ENCODE data around the gene EYA2.

Gene EYA2

DNA sequence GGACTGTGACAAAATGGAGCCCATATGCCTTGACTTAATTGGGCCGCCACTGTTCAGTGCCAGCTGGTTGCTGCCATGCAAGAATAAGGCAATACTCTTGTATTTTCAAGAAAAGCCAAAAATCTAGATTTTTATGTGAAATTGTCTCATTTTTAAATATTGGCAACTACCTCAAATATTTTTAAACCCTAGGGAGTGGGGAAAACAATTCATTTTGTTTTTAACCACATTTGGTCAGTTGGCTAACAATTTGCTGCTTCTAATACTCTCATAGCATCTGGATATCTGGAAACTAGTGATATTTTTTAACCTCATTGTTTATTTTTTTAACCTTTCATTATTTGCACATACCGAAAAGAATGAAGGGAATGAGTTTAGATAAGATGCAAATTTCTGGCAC, 91.0 kb downstream of the EYA2 start:
- DNase-seq: no peak

DNA sequence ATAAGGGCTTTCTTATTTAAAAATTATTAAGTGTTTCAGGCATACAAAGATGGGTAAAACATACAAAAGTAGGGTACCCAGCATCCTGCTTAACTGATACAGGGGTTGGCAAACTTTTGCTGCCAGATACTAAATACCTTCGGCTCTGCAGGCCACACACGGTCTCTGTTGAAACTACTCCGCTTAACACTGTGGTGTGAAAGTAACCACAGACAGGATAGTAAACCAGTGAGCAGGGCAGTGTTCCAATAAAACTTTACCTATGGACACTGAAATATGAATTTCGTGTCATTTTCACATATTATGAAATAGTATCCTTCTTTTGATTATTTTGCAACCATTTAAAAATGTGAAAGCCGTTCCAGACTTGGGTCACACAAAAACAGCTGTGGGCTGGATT, 92.4 kb downstream of the EYA2 start:
- DNase-seq: no peak

DNA sequence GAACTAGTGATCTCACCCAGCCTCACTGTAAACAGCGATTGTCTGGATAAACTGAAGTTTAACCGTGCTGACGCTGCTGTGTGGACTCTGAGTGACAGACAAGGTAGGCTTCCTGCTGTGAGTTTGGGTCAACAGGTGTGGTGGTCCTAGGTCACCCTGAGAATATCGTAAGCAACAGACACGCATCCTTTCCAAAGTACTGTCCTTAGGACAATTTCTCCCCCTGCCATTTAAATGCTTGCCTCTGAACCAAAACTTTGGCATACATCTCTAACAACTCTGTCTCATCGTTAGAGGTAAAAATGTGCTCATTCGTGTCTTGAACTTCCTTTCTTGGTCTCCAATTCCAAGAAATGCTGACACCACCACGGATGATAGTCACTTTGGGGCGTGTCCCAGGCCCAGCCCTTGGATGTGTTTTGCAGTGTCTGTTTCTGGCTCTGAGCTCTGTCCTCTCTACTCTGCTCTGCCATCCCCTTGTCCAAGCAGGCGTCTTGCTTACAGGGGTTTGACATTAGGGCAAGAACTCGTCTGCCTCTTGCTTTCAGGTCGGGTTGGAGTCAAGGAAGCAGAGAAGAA, 95.5 kb downstream of the EYA2 start:
- no peak for DNase-seq

DNA sequence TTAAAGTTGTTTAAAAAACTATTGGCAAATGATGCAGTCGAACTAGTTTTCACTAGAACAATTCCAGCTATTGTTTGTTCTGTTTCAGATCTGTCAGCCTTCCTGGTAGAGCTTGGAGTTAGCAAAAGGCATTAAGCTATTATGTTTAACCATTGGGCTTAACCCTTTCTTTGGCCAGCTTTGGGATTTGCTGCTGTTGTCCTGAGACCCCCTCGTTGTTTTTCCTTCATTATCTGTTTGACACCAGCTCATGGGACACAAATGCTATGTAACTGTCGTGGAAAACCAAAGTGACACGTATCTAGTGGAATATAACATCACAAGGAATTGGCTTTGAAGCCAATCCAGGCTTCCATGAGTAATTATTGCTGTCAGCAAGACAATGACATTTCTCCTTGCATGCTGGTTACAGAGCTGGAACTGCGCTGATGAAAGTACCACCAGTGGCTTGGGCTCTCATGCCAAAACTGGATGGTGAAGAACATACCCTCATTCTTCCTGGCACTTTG, 96.0 kb downstream of the EYA2 start:
- no peak for DNase-seq

DNA sequence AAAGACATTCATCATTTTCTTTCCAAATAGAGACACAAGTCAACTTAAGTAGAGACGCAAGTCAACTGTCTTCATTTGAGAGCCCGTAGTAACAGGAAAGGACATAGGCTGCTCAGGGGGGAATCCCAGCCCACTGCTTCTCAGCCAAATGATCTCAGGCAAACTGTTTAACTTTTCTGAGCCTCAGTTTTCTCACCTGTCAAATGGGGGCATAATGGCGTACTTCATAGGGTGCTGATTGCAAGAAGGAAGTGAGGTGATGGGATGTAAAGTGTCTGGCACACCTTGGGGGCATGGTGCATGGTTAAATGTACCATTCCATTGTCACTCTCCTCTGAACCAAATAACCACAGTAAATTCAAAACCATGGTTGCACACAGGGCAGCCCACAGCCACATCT, 96.5 kb downstream of the EYA2 start:
- DNase-seq: no peak

DNA sequence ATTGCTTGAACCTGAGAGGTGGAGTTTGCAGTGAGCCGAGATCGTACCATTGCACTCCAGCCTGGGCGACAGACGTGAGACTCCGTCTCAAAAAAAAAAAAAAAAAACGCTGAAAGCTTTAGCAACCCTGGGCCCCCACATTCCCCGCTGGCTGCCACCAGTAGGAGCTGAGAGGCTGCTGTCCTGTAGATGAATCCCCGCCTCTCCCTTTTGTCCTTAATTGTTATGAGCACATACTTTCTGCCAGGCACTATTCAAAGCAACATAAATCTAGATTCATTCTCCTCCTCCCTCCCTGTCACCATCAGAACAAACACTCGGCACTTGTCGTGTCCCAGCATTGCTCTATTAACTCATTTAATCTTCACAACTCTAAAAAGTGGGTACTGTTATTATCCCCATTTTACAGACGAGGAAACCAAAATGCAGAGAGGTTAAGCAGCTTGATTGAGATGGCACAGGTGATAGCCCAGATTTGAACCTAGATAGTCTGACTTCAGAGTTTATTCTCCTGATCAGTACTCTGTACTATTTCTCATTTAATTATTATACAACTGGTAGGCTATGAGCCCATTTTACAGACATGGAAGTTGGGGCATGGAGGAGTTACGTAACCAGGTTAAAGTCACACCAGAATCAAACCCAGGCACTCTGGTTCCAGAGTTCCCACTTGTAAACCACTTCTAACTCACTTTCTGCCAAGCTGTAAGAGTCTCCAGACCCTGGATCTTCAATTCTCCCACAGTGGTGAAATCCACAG, 97.4 kb downstream of the EYA2 start:
- no peak for DNase-seq

DNA sequence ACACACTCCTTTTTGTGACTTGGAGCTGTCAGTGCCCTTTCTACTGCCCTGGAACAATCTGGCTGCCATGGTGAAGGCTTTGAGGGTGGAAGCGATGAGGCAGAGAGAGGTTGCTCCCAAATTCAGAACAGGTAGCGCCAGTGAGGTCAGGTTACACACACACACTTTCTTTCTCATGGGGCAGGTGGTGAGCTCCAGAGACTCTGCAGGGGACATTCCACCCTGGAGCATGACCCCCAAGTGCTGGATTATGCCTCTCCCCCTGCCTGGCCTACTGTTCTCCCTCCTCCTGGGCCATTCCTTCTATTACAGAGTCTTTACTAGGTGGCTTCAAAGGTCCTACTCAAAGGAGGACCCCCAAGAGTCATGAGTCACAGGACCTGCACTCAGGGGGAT, 98.0 kb downstream of the EYA2 start:
- DNase-seq: no peak

DNA sequence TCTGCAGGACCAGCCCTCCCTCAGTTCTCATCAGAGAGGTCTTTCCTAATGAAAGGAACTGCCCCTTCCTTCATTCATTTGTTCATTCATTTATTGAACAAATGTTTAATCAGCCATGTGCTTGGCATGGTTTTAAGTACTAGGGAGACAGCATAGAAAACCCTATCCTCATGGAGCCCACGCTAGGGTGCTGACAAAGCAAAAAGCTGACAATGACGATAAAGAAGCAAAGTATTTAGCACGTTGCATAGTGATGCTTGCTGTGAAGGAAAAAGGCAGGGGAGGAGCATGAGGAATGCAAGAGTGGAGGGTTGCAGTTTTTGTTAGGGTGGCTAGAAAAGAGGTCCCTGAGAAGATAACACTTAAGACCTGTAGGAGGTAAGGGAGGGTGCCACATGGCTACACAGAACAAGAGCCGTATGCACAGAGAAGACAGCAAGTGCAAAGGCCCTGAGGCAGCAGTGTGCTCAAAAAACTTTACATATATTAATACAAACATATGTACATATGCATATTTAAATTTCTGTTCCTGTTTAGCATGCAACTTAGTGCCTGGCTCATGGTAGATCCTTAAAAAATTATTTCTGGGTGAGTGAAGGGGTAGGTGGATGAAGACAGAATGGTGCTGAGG, 98.9 kb downstream of the EYA2 start:
- DNase-seq: no peak

DNA sequence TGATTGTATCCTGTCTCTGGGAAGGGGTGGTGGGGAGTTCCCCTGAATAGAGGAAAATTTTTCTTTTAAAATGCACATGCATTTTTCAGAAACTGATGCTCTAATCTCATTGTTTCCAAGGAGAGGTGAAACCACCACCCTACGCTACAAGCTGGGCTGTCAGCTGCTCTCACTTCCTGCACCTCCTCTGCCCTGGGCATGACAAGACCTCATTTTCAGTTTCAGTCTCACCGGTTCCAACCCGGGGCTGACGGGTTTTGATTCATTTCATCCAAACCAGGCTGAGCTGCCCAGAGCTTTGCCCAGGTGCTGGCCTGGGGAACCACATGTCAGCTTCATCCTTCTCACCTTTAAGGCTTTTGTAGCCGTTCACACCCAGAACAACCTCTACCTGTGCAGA, 99.7 kb downstream of the EYA2 start:
- peak; percentile 48 for DNase-seq

DNA sequence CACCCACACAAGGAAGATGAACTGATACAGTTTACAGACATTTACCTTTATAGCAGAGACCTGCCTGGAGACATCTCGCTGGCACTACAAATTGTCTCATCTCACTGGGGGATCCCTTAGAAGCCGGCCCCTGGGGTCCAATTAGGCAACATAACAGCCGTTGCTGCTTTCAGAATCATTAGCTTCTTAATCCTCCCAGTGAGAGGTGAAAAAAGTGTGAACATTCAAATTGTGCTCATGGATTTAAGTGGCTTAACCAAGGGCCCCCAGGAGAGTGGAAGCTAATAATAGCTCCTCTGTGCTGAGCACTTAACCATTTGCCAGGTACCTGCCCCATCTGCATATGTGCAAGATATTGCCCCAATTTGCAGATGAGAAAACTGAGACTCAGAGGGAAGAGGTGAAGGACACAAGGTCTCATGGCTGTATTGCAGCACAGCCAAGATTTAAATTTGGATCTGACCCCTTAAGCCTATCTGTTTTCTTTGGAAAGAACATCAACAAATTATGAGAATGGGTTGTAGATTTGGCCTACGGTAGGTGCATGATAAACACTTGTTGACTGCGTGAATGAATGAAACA, 101.0 kb downstream of the EYA2 start:
- DNase-seq: no peak

DNA sequence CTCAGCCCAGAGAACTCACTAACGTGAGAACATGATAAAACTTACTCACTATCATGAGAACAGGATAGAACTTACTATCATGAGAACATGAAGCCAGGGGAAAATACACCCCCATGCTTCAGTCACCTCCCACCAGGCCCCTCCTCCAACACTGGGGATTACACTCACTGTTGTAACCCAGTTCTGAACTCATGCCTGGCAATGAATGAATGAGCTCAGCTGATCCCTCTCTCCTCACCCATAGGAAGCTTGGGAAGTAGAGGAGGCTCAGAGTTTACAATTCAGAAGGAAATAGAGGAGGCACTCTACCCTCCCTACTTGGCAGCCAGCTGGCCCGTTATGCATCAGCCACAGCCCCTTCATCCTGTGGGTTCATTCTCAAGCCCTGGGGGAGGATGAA, 102.5 kb downstream of the EYA2 start:
- no peak for DNase-seq

DNA sequence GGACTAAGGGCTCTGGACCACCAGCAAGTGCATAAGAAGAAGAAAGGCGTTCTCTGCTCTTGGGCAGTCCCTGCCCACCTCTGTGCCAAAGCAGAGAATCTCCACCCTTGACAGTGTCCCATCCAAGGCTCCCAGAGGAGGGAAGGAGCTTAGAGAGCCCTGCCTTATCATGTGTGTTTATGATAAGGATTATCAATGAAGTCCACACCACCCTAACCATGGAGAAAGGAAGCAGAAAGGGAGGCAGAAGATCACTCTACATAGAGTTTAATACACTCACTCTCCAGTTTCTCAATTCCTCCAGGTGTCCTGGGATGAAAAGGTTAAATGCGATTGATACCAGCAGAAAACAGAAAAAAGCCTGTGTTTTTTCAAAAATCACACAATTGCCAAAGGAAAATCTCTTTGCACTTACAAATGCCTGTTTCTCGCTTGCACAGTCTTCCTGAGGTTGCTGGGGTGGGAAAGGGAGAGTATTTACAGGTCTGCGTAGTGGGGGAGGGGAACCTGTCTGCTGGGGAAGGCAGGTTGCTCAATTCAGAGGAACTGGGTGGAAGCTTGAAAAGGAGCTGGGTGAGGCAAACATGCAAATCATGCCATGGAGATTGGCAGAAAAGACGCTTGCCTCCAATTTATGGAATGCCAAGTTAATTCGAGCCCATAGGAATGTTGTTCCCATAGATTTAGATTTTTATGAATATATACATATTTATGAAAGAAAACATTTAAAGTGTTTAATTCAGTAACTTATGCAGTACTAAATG, 104.0 kb downstream of the EYA2 start:
- DNase-seq: peak; percentile 38

DNA sequence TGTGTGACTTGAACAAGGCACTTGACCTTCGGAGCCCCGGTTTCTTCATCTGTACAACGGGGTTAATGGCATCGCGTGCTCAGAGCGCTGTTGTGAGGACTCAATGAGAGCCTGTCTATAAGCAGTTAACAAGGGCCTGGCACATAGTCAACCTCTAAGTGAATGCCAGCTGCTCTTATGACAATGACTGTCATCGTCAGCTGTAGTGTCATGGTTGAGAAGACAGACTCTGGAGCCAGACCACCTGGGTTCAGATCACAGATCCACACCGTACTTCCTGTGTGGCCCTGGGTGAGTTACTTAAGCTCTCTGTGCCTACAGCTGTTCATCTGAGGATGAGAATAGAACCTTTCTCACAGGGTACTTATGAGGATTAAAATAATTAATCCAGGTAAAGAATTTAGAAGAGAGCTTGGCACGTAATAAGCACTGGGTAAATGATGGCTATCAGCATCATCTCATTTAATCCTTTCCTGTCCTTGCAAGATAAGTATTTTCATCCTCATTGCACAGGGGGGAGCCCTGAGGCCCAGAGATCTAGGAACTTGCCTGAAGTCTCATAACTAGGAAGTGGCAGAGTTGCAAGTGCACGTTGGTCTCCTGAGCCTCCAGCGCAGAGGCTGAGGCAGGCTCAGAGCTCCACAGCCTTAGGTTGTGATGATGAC, 105.3 kb downstream of the EYA2 start:
- peak; percentile 94 for DNase-seq

DNA sequence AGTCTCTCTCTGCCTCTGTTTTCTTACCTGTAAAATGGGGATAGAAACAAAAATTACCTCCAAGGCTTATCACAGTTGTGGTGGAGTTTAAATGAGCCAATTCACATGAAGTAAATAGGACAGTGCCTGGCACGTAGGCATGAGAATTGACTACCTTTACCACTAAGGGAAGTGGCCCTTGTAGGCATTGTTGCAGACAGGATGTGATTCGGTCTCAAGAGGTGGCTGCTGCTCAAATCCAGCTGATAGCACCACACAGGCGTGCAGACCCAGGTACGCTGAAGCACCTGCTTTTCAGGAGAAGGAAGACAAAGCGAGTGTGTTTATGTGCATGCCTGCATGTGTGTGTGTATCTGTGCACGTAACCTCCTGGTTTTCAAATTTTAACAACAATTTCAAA, 108.6 kb downstream of the EYA2 start:
- DNase-seq: peak; percentile 95

DNA sequence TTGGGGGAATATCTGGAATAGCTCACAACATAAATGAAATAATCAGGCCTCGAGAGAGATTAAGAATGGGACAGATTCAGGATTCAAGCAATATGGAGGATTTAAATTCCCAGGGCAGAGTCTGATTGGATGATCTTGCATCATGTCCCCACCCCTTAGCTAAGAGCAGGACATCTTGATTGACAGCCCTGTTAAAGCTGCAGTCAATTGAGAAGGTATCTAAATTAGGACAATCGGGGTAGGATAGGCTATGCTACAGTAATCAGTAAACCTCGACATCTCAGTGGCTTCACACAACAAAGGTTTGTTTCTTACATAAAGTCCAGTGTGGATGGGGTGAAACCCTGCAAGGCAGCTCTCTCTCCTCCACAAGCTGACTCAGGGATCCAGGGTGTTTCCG, 109.5 kb downstream of the EYA2 start:
- no peak for DNase-seq

DNA sequence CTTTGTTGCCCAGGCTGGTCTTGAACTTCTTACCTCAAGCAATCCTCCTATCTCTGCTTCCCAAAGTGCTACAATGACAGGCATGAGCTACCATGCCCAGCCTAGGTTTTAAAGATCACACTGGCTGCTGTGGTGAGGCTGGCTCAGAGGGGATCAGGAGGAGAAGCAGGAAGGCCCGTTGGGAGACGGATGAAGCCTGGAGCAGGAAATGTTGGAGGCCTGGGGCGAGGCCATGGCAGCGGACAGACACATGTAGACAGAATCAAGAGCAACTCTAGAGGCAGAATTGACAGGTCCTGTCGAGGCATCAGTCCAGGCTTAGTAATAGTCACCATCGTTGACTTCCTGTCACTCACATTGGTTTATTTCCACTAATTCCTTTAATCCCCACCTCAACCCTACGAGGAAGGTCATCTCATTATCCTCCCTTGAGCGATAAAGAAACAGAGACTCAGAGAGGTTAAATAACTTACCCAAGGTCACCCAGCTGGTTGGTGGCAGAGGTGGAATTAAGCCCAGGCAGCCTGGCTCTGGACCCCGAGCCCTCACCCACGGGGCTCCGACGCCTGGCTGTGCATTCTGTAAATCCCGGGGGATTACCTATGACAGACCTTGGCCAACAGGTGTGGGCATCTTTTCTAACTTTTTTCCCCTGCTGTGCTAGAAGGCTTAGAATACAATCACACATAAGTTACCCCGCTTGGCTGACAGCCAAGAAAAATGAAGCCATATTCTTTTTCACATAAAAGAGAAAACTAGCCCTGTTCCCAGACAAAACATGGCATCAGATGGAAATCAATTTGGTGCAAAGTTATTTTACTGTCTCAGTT, 113.4 kb downstream of the EYA2 start:
- DNase-seq: no peak

DNA sequence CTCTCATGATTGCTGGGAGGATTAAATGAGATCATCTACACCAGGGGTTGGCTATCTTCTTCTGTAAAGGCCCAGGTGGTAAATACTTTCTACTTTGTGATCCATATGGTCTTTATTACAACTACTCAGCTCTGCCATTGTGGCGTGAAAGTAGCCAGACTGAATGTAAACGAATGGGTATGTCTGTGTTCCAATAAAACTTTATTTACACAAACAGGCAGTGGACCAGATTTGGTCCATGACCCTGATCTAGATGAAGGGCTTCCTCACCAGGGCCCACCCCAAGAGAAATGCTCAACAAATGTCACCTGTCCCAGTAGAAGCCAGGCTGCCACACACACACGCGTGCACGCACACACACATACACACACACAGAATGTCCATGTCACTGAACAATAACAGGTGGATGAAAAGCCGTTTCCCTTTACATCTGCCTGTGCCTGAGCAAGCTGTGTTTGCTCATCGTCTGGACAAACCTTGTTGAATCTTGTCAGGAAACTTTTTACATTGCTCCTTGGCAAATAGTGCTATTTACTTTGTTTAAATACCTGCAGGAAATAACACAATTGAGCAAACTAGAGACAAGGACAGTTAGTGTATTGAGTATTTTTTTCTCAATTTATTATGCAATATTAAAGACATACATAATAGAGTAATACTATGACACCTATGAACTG, 114.3 kb downstream of the EYA2 start:
- peak; percentile 68 for DNase-seq

DNA sequence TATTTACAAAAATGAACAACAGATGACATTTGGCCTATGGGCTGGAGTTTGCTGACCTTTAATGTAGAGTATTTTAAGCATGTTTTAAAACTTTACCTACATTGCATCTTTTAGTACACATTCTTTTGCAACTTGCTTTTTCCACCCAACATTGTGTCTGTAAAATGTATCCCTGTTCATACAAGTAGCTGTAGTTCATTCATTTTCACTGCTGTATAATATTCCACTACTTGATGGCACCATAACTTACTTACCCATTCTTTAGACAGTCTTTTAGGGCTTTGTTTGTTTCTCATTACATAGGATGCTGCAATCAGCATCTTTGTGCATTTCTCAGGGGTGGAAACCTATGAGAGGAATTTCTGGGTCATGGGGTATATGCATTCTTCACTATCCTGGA, 115.1 kb downstream of the EYA2 start:
- DNase-seq: no peak

DNA sequence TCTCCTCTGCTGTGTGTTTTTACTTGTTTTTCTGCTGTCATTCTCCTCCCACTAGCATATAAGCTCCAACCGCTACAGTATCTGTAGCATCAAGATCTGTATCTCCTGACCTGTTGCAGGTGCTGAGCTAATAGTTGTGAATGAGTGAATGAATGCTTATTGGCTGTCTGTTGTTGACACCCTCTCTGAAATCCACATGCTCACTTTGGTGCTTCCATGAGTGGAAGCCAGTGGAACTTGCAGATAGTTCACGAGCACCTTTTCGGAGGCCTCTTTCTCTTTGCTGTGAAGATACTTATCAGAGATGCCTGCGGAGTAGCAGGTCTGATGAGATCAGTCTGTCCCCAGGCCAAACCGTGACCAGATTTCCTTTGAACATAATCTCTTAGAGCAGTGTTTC, 117.3 kb downstream of the EYA2 start:
- DNase-seq: no peak

DNA sequence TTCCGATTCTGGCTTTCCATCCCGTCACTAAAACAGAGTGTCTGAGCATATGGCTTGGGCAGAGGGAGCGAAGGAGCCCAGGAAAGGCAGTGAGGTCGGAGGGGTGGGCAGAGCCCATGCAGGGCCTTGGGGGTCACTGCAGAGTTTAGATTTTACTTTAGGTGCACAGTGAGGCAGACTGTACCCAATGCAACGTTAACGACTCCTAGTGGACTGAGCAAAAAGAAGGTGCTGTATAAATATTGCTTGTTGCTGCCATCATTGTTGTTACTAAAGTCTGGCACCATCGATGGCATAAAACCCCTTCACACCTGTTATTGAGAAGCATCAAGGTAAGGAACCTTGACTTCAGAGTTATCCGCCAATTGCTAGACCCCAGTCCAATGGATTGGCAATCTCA, 119.0 kb downstream of the EYA2 start:
- DNase-seq: no peak

DNA sequence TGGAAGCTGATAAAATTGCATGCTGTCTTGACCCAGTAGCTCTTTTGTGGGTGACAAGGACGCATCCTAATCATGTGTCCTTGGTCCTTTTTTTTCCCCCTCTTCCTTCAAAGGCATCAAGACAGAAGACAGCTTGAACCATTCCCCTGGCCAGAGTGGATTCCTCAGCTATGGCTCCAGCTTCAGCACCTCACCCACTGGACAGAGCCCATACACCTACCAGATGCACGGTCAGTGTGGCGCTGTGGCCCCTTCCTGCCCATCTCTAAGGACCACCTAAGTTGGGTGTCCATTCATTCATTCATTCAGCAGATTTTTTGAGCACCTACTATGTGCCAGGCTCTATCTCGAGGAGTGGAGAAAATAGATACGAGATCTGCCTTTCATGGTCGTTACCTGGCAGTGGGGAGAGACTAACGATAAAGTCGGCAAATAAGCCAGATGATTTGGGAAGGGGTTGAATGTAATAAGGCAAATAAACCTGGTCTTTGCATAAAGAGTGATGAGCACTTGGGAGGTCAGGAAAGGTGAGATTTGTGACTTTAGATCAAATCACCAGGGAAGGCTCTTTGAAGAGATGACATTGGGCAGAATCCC, 121.5 kb downstream of the EYA2 start:
- DNase-seq: no peak

All from NCI-H2029 (cell line).